RWPE1 (cell line): ENCODE data around the gene PLCD3.

ENCODE experiments used
- CTCF ChIA-PET: fragments of 350-600 bp; sonication (Branson Sonifier 250); formaldehyde crosslinking; extraction: SDS; loops from one replicate; lab custom pipeline; 2021; lab: Yijun Ruan, JAX
- POLR2A ChIA-PET: fragments of 400-600 bp; formaldehyde crosslinking; extraction: SDS; loops from one replicate; lab custom pipeline; 2020; ENCODE audit warnings: antibody characterized with exemption; ENCODE audit not compliant: low non-redundant PET; lab: Yijun Ruan, JAX
- DNase-seq: peaks from one replicate; pipeline ENCODE4 v3.0.0; 2012; ENCODE audit warnings: low spot score
- H3K27ac ChIP-seq: fragments of 450-650 bp; 2 replicates; pipeline ENCODE4 v1.5.1; 2017
- TF ChIP-seq, protein P1 (sequence below): fragments of 450-650 bp; conservative IDR thresholded peaks from 2 replicates; pipeline ENCODE4 v1.5.1; 2017; ENCODE audit warnings: low read depth, mild to moderate bottlenecking

Gene PLCD3

DNA sequence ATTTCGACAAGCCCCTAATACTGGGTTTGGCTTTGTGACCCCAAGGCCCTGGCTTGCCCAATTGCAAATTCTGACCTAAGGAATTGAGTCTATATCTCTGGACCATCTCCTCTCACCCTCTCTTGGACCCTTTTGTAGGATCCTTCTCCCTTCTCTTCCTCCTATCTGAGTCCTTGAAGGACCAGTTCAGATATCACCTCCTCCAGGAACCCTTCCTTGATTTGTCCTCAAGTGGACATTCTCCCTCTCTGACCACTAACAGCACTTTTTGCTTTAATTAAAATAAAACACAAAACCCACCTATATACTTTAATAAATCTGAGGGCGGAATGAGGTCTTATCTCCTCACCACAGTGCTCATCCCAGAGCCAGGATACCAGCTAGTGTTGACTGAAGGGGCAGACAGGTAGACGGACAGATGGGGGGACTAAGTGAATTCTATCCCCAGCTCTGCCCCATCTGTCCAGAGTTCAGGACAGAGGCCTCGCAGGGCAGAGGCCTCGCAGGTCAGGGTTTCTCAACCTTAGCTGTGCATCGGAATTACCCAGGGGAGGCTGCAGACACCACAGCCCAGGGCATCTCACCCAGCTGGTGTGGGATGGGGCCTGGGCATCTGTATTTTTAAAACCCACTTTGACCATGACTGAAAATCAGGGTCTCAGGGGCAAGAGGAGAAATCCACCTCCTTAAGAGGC is 9.1 kb downstream of the PLCD3 start:
- no peak for DNase-seq
- POLR2A ChIA-PET, result no interaction called here
- H3K27ac ChIP-seq, result peak overlapping the region; percentile 100
- CTCF ChIA-PET, result interaction anchor here (0.5 to 0.9 kb wide), 3 partner anchors 25 to 245 kb away, joined by 3 read pairs; no protein-coding TSS in a partner anchor
- TF ChIP-seq, protein P1, sequence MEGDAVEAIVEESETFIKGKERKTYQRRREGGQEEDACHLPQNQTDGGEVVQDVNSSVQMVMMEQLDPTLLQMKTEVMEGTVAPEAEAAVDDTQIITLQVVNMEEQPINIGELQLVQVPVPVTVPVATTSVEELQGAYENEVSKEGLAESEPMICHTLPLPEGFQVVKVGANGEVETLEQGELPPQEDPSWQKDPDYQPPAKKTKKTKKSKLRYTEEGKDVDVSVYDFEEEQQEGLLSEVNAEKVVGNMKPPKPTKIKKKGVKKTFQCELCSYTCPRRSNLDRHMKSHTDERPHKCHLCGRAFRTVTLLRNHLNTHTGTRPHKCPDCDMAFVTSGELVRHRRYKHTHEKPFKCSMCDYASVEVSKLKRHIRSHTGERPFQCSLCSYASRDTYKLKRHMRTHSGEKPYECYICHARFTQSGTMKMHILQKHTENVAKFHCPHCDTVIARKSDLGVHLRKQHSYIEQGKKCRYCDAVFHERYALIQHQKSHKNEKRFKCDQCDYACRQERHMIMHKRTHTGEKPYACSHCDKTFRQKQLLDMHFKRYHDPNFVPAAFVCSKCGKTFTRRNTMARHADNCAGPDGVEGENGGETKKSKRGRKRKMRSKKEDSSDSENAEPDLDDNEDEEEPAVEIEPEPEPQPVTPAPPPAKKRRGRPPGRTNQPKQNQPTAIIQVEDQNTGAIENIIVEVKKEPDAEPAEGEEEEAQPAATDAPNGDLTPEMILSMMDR, result no peak

DNA sequence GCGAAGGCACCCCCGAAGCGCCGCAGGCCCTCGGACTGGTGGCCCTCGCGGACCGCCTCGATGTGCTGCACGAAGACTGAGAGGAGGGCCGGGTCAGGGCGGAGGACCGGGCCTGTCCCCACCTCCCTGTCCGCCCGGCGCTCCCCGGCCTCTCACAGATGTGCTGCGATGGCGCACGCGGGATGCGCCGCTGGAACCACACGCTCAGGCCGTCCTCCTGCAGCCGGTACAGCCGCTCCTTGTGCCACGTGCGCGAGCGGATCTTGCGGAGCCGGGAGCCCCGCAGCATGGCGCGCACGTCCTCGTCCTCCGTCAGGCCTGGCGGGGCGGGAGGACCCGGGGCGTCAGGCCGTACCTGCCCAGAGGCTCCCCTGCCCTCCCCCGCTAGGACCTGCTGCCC is 11.3 kb downstream of the PLCD3 start:
- ChIA-PET POLR2A (no interaction called here), CTCF (interaction anchor here (1.0 kb wide), 2 partner anchors 10 to 22 kb away, joined by 3 to 5 read pairs; no protein-coding TSS in a partner anchor)
- no peak for DNase-seq
- H3K27ac ChIP-seq, result peak overlapping the region; percentile 100
- TF ChIP-seq, protein P1, result no peak

DNA sequence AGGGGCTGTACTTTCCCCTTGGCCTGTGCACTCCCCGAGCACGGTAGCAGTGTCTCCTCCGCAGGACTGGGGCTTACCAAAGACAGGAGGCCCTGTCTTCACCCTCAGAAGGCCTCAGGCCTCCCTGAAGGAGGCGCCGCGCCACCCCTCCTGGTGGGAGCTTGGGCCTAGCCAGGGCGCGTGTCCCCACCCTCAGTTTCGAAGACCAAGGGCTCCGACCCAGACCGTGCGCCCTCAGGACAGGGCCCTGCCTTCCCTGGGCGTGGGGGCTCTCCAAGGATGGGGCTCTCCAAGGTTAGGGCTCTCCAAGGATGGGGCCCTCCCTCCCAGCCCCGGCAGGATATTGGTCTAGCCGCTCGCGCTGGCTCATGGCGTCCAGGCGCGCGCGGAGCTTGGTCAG is 11.8 kb downstream of the PLCD3 start:
- DNase-seq, result no peak
- peak overlapping the region; percentile 100 for H3K27ac ChIP-seq
- CTCF ChIA-PET, result interaction anchor here (1.0 to 1.2 kb wide), 4 partner anchors 12 to 21 kb away, joined by 3 to 6 read pairs (median 3); partner anchors contain the start of genes ACBD4 and PLCD3
- TF ChIP-seq, protein P1, result no peak
- POLR2A ChIA-PET, result no interaction called here

DNA sequence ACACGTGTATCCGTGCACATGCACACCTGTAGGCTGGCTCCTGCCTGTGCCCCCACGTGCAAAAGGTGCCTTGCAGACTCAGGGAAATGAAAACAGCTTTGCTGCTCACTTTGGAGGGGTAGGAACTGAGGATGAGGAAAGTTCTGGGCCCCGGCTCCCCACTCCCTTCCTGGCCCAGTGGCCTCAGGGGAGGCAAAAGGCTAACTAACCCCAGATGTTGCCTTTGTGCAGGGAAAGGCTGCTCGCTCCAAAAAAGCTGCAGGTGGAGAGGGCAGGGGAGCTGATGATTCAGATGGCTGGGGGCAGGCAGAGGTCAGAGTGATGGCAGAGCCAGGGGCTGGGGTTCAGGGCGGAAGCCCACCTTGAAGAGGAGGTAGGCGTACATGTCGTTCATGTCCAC is 12.4 kb downstream of the PLCD3 start:
- DNase-seq, result no peak
- ChIA-PET POLR2A (no interaction called here), CTCF (interaction anchor here (0.5 to 1.2 kb wide), 4 partner anchors 12 to 56 kb away, joined by 3 to 6 read pairs (median 3); partner anchors contain the start of genes ACBD4 and PLCD3)
- peak overlapping the region; percentile 100 for H3K27ac ChIP-seq
- TF ChIP-seq, protein P1, result no peak

DNA sequence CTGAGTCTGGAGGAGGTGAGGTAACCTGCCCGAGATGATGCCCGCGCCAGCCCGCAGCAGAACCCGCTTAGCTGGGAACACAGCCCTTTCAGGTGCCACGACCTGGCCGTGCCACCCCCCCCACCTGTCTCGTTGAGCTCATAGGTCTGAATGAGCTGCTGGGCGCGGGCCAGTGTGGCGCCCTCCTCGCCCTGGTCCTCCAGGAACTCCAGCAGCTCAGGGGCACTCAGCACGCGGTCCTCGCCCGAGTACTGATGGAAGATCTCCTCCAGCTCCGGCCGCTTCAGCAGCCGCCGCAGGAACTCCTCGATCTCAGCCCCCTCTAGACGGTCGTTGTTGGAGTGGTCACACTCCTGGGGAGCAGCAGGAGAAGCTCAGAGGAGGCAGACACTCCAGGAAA is 13.6 kb downstream of the PLCD3 start:
- DNase-seq, result no peak
- CTCF ChIA-PET, result interaction anchor here (0.6 to 1.6 kb wide), 5 partner anchors 9 to 96 kb away, joined by 3 to 5 read pairs (median 3); partner anchors contain the start of gene ACBD4
- TF ChIP-seq, protein P1, result no peak
- POLR2A ChIA-PET, result no interaction called here
- H3K27ac ChIP-seq, result peak overlapping the region; percentile 100

DNA sequence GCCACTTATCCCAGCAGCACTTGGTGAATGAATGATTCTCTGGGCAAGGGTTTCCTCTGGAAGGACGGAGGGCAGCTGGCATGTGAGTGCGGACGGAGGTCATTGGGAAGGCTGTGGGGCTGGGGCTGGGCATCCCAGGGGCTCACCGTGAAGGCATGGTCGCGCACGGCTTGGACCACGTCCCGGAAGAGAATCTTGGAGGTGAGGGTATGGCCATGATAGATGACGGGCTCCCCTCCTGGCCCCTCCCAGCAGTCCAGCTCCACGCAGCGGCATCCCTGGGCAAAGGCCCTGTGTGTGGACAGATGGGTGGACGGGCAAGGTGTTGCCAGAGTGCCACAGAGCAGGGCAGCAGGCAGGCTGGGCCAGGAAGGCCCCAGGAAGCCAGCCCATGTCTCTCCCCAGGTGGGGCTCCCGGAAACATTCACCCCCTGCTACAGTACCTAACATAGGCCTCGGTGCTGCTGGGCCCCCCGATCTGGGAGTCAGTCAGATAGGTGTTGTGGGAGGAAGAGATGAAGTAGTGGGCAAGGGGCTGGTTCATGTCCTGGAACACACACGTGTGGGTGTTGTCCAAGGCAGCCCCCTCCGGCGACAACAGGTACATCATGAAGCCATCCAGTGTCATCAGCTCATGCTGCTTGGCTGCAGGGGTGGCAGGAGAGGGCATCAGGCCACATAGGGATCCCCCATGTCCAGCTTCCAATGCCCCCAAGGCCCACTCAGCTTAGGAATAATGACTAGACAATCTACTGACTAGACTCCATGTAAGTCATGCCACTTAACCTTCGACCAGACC is 14.3 kb downstream of the PLCD3 start:
- no peak for DNase-seq
- H3K27ac ChIP-seq, result peak overlapping the region; percentile 100
- POLR2A ChIA-PET, result no interaction called here
- TF ChIP-seq, protein P1, result no peak
- CTCF ChIA-PET, result interaction anchor here (0.6 to 1.7 kb wide), 5 partner anchors 9 to 96 kb away, joined by 3 to 7 read pairs (median 4); no protein-coding TSS in a partner anchor
